Right lobe of liver (tissue), 4 donors: Measurements from ENCODE around the gene LPO.

Experiments
- CTCF ChIP-seq, 4 donors: fragments of 200-600 bp in 3 of 4; fragments of 450-650 bp in 1 of 4; IDR thresholded peaks; one replicate each; pipeline versions ENCODE4 v1.5.1 to v1.8.0; 2016 to 2022; ENCODE audit warnings: antibody characterized with exemption in 4 of 4, mild to moderate bottlenecking in 2 of 4
- POLR2A ChIP-seq: fragments of 450-650 bp; IDR thresholded peaks from one replicate; pipeline ENCODE4 v1.6.1; 2017; ENCODE audit warnings: antibody characterized with exemption, mild to moderate bottlenecking
- donor health status: DM: no; HTN: no; CAD: no.
- donor health status: DM: no; HTN: no; CAD: no.
- donor health status: DM: no; HTN: yes; CAD: no.

- peak; percentile 60 to 78 (median 63) for TF ChIP-seq CTCF (IDR thresholded peaks at IDR 0.05)
- peak; percentile 54 for TF ChIP-seq POLR2A
These were observed 19.2 kb upstream of the LPO start, which contains the start of gene MKS1 for GRCh38 chr17:58219007-58219788.
